Measurements from ENCODE around the gene BOLL.
"Not testable (repeated sequence)": the region's sequence is repeated elsewhere in the genome, so short reads cannot be mapped to it uniquely, and the experiment has no call there.

Gene BOLL

DNA sequence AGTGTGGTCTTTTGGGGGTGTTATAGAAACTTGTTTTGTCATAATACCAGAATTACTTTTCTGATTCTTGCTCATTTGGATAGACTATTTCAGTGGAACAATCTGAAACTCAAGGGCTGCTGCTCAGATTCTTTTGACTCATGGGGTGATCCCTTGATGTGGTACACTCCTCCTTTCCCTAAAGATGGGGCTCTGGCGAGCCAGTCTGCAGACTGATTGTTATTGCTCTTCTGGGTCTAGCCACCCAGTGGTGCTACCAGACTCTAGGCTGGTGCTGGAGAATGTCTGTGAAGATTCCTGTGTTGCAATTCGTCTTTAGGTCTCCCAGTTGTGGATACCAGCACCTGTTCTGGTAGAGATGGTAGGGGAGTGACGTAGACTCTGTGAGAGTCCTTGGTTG, 84.2 kb downstream of the BOLL start:
- no peaks in the 10 kb centered on the region for H3K27me3 ChIP-seq (ENCODE audit: insufficient read depth, low read length)
- no peak overlapping the region for H3K9ac ChIP-seq (ENCODE audit: low read depth, low read length)
- no peaks in the 10 kb centered on the region for H3K9me3 ChIP-seq (ENCODE audit: insufficient read depth, low read depth, low read length)
- no peaks in the 10 kb centered on the region for H3K36me3 ChIP-seq (ENCODE audit: insufficient read depth, low read depth, low read length)
- no peak overlapping the region for H3K27ac ChIP-seq (ENCODE audit: low read length)
- H3K4me1 ChIP-seq (ENCODE audit: insufficient read depth, low read length) = peaks cover 8% of the 10 kb centered on the region; the same call in 1 of the 2 replicates
- no peak overlapping the region for H3K4me3 ChIP-seq (ENCODE audit: low read length)

DNA sequence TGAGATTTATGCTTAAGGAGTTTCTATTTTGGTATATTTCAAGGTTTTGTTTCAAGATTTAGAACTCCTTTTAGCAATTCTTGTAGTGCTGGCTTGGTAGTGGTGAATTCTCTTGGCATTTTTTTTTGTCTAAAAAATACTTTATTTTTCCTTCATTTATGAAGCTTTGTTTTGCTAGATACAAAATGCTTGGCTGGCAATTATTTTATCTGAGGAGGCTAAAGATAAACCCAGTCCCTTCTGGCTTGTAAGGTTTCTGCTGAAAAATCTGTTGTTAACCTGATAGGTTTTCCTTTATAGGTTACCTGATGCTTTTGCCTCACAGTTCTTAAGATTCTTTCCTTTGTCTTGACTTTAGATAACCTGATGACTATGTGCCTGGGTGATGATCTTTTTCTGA, 85.4 kb downstream of the BOLL start:
- H3K27ac ChIP-seq (ENCODE audit: low read length); H3K4me3 ChIP-seq (ENCODE audit: low read length); H3K9ac ChIP-seq (ENCODE audit: low read depth, low read length); H3K4me1 ChIP-seq (ENCODE audit: insufficient read depth, low read length); H3K9me3 ChIP-seq (ENCODE audit: insufficient read depth, low read depth, low read length); H3K27me3 ChIP-seq (ENCODE audit: insufficient read depth, low read length); H3K36me3 ChIP-seq (ENCODE audit: insufficient read depth, low read depth, low read length): not testable (repeated sequence)

DNA sequence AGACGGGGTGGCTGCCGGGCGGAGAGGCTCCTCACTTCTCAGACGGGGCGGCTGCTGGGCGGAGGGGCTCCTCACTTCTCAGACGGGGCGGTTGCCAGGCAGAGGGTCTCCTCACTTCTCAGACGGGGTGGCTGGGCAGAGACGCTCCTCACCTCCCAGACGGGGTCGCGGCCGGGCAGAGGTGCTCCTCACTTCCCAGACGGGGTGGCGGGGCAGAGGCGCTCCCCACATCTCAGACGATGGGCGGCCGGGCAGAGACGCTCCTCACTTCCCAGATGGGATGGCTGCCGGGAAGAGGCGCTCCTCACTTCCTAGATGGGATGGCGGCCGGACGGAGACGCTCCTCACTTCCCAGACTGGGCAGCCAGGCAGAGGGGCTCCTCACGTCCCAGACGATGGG, 88.5 kb downstream of the BOLL start:
- not testable (repeated sequence) for H3K4me3 ChIP-seq (ENCODE audit: low read length)

DNA sequence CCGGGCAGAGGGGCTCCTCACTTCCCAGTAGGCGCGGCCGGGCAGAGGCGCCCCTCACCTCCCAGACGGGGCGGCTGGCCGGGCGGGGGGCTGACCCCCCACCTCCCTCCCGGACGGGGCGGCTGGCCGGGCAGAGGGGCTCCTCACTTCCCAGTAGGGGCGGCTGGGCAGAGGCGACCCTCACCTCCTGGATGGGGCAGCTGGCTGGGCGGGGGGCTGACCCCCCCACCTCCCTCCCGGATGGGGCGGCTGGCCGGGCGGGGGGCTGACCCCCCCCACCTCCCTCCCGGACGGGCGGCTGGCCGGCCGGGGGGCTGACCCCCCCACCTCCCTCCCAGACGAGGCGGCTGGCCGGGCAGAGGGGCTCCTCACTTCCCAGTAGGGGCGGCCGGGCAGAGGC, 89.1 kb downstream of the BOLL start:
- not testable (repeated sequence) for H3K36me3 ChIP-seq (ENCODE audit: insufficient read depth, low read depth, low read length); H3K9me3 ChIP-seq (ENCODE audit: insufficient read depth, low read depth, low read length); H3K27ac ChIP-seq (ENCODE audit: low read length); H3K27me3 ChIP-seq (ENCODE audit: insufficient read depth, low read length); H3K4me1 ChIP-seq (ENCODE audit: insufficient read depth, low read length); H3K9ac ChIP-seq (ENCODE audit: low read depth, low read length); H3K4me3 ChIP-seq (ENCODE audit: low read length)

More for the DNA sequence above, 88.5 kb downstream of the BOLL start:
- not testable (repeated sequence) for H3K36me3 ChIP-seq (ENCODE audit: insufficient read depth, low read depth, low read length); H3K4me1 ChIP-seq (ENCODE audit: insufficient read depth, low read length); H3K9ac ChIP-seq (ENCODE audit: low read depth, low read length); H3K27ac ChIP-seq (ENCODE audit: low read length); H3K27me3 ChIP-seq (ENCODE audit: insufficient read depth, low read length); H3K9me3 ChIP-seq (ENCODE audit: insufficient read depth, low read depth, low read length)

DNA sequence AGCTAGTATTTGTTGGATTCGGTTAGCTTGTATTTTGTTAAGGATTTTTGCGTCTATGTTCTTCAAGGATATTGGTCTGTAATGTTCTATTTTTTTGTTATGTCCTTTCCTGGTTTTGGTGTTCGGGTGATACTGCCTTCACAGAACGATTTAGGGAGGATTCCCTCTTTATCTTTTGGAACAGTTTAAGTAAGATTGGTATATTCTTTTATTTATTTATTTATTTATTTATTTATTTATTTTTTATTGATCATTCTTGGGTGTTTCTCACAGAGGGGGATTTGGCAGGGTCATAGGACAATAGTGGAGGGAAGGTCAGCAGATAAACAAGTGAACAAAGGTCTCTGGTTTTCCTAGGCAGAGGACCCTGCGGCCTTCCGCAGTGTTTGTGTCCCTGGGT, 89.9 kb downstream of the BOLL start:
- H3K9me3 ChIP-seq (ENCODE audit: insufficient read depth, low read depth, low read length); H3K27me3 ChIP-seq (ENCODE audit: insufficient read depth, low read length); H3K4me3 ChIP-seq (ENCODE audit: low read length); H3K36me3 ChIP-seq (ENCODE audit: insufficient read depth, low read depth, low read length); H3K27ac ChIP-seq (ENCODE audit: low read length); H3K4me1 ChIP-seq (ENCODE audit: insufficient read depth, low read length); H3K9ac ChIP-seq (ENCODE audit: low read depth, low read length): not testable (repeated sequence)

DNA sequence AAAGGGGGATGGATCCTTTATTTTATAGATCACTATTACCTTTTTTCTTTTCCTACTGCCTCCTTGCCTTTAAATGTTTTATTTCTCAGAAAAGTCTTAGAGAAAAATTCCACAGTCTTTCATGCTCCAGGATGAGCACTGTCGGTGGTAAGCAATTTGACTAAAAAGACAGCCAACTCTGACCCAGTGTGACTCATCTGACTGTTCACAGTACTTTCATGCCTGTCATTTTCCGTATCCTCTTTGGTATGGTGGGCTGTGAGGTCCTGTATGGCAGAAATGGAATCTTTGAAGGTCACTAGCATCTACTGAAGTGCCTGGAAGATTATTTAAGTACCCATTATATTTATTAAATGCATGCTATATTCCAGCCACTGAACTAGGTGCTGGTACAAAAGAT, 107.6 kb downstream of the BOLL start:
- H3K9ac ChIP-seq (ENCODE audit: low read depth, low read length) = no peak overlapping the region

DNA sequence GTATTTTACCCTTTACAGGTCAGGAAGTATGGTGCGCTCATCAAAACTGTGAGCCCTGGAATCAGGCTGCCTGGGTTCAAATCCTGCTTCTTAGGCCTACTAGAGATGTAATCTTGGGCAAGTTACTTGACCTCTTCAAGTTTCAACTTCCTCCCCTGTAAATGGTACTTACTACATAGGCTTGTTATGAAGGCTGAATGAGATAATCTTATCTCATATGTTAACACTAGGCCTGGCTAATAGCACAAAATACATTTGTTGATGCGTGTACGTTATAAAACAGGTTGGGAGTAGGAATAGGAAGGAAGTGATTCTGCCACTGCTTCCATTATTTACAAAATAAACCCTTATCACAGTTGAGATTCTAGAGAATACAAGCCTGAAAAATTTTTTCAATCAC, 108.1 kb downstream of the BOLL start:
- Histone ChIP-seq H3K9me3 (ENCODE audit: insufficient read depth, low read depth, low read length) (no peaks in the 10 kb centered on the region), H3K36me3 (ENCODE audit: insufficient read depth, low read depth, low read length) (no peaks in the 10 kb centered on the region), H3K27me3 (ENCODE audit: insufficient read depth, low read length) (no peaks in the 10 kb centered on the region), H3K4me3 (ENCODE audit: low read length) (no peak overlapping the region), H3K9ac (ENCODE audit: low read depth, low read length) (no peak overlapping the region), H3K4me1 (ENCODE audit: insufficient read depth, low read length) (peaks cover 22% of the 10 kb centered on the region), H3K27ac (ENCODE audit: low read length) (no peak overlapping the region)

More for the DNA sequence above, 107.6 kb downstream of the BOLL start:
- Histone ChIP-seq H3K27ac (ENCODE audit: low read length) (no peak overlapping the region), H3K4me1 (ENCODE audit: insufficient read depth, low read length) (peaks cover 22% of the 10 kb centered on the region), H3K4me3 (ENCODE audit: low read length) (no peak overlapping the region), H3K27me3 (ENCODE audit: insufficient read depth, low read length) (no peaks in the 10 kb centered on the region), H3K9me3 (ENCODE audit: insufficient read depth, low read depth, low read length) (no peaks in the 10 kb centered on the region), H3K36me3 (ENCODE audit: insufficient read depth, low read depth, low read length) (no peaks in the 10 kb centered on the region)
